Endometrium (tissue), 2 donors: ENCODE measurements around the gene PRRG4.
"Not testable (repeated sequence)": the region's sequence is repeated elsewhere in the genome, so short reads cannot be mapped to it uniquely, and the experiment has no call there.

ENCODE experiments used
- FAIRE-seq: peaks from 2 replicates; lab custom pipeline; 2012; peaks lifted over from hg19 to GRCh38; lab: Jason Lieb, UNC
- donor health status: control.
- donor health status: control.

Gene PRRG4

GRCh38 chr11:32829680-32830412 is at the start of gene PRRG4:
Gene PRRG4 (plus strand): TSS chr11:32829927. CDS start chr11:32830530, 603 bp downstream.
- no peak for FAIRE-seq

DNA sequence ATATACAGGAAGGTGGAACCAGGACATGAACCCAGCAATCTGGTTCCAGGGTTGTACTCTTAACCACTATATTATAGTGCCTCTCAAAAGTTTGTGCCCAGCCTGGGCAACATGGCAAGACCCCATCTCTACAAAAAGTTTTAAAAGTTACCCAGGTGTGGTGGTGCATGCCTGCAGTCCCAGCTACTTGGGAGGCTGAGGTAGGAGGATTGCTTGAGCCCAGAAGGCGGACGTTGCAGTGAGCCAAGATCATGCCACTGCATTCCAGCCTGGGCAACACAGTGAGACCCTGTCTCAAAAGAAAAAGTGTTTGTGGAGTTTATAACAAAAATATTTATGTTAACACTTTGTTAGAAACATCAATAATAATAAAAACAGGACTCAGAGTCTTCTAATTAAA is 48.9 kb upstream of the PRRG4 start:
- FAIRE-seq, result not testable (repeated sequence)

GRCh38 chr11:32781721-32782120 is 48.0 kb upstream of the PRRG4 start:
- no peak for FAIRE-seq

DNA sequence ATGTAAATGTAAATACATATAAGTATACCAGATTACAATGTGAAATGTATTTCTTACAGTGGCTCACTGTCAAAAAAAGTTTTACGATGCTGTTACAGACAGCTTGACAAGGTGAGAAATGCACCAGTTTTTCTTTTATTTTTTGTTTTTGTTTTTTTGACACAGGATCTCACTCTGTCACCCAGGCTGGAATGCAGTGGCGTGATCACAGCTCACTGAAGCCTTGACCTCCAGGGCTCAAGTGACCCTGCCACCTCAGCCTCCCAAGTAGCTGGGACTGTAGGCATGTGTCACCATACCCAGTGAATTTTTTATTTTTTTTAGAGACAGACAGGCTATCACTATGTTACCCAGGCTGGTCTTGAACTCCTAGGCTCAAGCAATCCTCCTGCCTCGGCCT is 44.5 kb upstream of the PRRG4 start:
- FAIRE-seq, result no peak

- no peak for FAIRE-seq
These were observed 42.9 kb upstream of the PRRG4 start for GRCh38 chr11:32786811-32787210.

DNA sequence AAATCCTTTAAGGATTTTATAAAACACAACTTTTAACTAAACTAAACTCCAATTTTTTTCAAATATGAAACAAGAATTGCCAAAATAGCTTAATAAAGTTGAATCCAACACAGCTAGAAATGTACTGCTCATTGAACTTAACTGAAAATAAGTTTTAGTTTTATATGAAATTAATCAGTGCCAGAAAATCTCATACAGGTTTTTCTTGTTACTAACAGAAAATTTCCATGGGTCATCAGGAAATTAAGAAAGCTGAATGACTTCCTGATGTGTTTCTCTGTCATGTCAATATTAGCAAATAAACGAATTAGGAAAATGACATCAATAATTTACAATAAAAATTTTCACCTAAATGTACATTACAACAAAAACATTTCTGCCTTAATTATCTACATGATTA is 38.8 kb upstream of the PRRG4 start:
- no peak for FAIRE-seq

DNA sequence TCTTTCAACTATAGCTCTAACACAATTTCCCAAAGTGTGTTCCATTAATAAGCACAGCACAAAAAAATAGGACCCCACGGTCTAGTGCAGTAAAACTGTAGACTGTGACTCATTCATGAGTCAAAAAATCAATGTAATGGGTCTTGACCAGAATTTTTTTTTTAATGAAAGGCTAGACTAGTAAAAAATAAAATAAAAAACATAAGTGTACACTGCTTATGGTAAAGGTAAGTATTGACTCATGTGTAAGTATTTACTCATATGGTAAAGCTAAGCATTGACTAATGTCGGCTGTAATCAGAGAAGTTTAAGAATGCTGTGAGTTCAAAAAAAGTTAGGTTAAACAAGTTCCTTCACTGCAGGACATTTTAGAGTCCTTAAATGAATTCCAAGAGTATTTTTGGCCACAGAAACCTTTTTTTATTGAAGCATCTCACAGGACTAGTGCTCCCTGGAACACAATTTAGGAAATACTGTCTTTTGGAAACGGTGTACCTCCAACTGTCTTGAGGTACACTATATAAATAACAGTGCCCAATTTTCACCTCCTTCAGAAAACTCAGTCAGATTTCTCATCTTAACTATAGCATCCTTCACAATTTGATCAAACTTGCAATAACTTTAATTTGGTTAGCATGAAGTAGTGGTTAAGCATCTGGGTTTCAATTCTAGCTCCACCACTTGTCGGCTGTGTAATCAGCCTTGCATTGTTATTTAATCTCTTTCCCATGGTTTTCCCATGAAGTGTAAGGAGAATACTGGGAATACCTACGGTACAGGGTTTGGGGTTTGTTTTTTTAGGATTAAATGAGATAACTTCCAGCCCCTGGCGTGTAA is 37.4 kb upstream of the PRRG4 start:
- FAIRE-seq, result no peak

- FAIRE-seq, result peak; percentile 85
These were observed 36.7 kb upstream of the PRRG4 start for GRCh38 chr11:32792948-32793475.

DNA sequence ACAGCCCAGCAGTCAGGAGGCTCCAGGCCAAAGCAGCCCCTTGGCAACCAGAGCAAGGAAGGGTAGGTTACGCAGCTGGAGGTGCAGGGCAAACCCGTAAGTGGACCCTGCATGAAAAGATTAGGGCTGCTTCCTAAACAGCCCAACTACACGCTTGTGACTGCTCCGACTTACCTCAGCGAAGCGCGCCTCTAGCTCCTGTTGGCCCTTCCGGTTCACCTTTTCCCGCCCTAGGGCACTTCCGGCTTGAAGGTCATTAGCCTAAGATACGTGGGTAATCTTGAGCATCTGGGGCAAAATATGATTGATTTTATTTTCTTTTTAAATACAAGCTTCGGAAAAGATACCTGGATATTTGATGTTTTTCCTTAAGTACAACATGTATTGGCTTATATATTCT is 35.3 kb upstream of the PRRG4 start, which contains the start of gene CCDC73:
Gene CCDC73 (minus strand): TSS at position 224 of the 400 bp plus-strand sequence. CDS start 34,419 bp downstream, outside the sequence.
- FAIRE-seq, result no peak

DNA sequence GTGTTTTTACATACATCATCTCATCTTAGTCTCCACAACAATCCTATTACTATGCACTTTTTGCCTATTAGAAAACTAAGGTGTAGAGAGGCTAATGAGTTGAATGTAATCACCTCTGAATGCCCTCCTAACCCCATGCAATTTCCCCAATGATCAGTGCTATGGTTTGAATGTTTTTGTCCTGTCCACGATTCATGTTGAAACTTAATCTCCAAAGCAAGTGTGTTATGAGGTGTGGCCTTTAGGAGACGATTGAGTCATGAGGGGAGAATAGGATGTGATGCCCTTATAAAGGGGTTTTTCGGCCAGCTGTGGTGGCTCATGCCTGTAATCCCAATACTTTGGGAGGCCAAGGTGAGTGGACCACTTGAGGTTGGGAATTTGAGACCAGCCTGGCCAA is 33.3 kb upstream of the PRRG4 start:
- FAIRE-seq, result no peak

- FAIRE-seq, result no peak
These were observed 20.4 kb upstream of the PRRG4 start for GRCh38 chr11:32809313-32809712.

DNA sequence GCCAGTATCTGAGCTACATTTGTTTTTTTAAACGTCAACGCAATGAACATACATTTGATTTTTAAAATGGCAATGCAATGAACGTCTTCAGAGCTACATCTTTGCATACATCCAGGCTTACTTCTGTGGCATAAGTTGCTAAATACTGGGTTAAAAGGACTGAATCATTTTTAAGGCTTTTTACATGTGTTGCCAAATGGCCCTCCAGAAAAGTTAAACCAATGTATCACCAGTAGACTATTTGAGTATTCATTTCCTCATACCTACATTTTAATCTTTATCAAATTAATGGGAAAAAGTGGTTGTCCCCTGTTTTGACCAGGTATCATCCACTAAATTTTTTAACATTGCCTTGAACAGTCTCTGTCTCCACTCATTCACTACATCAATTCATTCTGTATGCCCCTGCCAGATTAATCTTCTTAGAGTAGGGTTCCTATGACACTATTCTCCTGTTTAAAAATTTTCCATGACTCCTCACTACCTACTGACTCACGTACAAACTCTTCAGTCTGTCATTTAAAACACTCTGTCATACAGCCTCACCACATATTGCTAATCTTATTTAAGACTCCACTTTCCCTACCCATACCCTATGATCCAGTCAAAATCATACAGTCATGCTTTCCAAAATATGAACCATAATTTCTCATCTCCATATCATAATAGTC is 12.4 kb upstream of the PRRG4 start:
- no peak for FAIRE-seq

DNA sequence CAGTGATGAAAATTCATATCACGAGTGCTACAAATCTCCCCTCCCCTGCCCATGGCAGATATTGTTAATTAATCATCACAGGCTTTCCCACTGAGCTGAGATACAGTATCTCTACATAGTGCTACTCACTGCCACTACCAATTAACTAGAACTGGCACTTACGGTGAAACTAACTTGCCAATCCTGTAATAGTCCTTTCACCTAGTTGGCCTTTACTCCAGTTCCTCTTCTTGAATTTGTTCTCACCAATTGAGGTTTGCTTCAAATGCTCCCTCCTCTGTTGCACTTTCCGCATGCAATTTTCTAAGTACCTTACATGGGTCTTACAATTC is 11.9 kb upstream of the PRRG4 start:
- FAIRE-seq, result no peak

- no peak for FAIRE-seq
These were observed 10.5 kb upstream of the PRRG4 start for GRCh38 chr11:32819187-32819586.

GRCh38 chr11:32820497-32820896 is 9.2 kb upstream of the PRRG4 start:
- no peak for FAIRE-seq

DNA sequence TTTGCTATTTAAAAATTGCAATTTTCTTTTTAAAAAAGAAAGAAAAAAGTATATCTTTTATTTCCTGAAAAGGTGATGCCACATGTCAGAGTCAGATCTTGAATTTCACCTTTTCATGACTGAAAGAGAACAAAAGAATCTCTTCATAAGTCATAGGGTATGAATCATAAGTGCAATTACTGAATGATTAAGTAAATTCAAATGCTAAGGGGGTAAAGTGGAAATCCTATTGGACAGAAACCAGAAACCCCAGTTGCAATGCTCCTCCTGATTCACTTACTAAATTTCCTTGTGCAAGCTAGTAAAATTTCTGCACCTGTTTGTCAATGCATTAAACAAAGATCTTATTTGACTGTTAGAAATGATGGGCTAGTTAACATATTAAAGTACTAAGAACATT is 8.2 kb upstream of the PRRG4 start:
- FAIRE-seq, result no peak

- FAIRE-seq, result no peak
These were observed 7.7 kb upstream of the PRRG4 start for GRCh38 chr11:32821917-32822560.

- FAIRE-seq, result not testable (repeated sequence)
These were observed 6.1 kb upstream of the PRRG4 start for GRCh38 chr11:32823617-32824016.

- no peak for FAIRE-seq
These were observed 3.6 kb upstream of the PRRG4 start for GRCh38 chr11:32826113-32826512.

- no peak for FAIRE-seq
These were observed 2.5 kb upstream of the PRRG4 start for GRCh38 chr11:32827276-32827675.

- FAIRE-seq, result no peak
These were observed 509 bp upstream of the PRRG4 start for GRCh38 chr11:32829157-32829679.

- FAIRE-seq, result no peak
These were observed 649 bp downstream of the PRRG4 start for GRCh38 chr11:32830413-32830738.
